ENCODE measurements around the gene DNAH14. TPM values are rescaled to one million over a fixed set of nuclear protein-coding genes. Genes with fewer than 3 reads are reported as not detected.
A peak's percentile ranks its signal among the peaks of the same experiment; 100 is the strongest.

Gene DNAH14
- total and polyA plus RNA-seq, 10 of the 15 experiments (the other 5 are each of a cell fraction or from before 2014, with no cell fraction given) = 2.0 to 7.9 (median 4.8) TPM

GRCh38 chr1:224901087-224901810, 28.2 kb upstream of the DNAH14 start:
- no peak overlapping the region for H3K4me2 ChIP-seq (ENCODE audit: control insufficient read depth, insufficient read depth)
- H3K4me3 ChIP-seq = no peak overlapping the region
- DNase-seq (ENCODE audit: low read depth, low spot score) (no peak), FAIRE-seq (no peak), ATAC-seq (peak; percentile 33; the same call in 1 of the 3 replicates)
- H4K20me1 ChIP-seq (ENCODE audit: control insufficient read depth, insufficient read depth) = no peaks in the 10 kb centered on the region
- no peaks in the 10 kb centered on the region for H3K36me3 ChIP-seq (ENCODE audit: control insufficient read depth in 2 of 2, insufficient read depth in 2 of 2, low read length in 1 of 2)
- H3K27me3 ChIP-seq (replicated peaks in 1 of 2; ENCODE audit: control insufficient read depth in 2 of 2, insufficient read depth in 2 of 2, low read length in 1 of 2) = no peaks in the 10 kb centered on the region; a peak in 1 of 4 replicates
- ChIA-PET POLR2A (no interaction called here), CTCF (interaction anchor here (1.5 to 2.4 kb wide), 2 partner anchors 22 to 385 kb away, joined by 4 to 12 read pairs; no protein-coding TSS in a partner anchor), RAD21 (ENCODE audit: unreplicated experiment) (interaction anchor here (0.8 to 1.6 kb wide), 2 partner anchors 21 to 49 kb away, joined by 4 read pairs; no protein-coding TSS in a partner anchor), SMC1A (ENCODE audit: uncharacterized antibody, unreplicated experiment) (interaction anchor here (1.5 to 2.8 kb wide), 3 partner anchors 19 to 21 kb away, joined by 5 to 11 read pairs (median 6); no protein-coding TSS in a partner anchor)
- intact Hi-C loops (cut with micrococcal nuclease; ENCODE audit: unreplicated experiment) = no loop called here
- H3K79me2 ChIP-seq (ENCODE audit: control insufficient read depth, insufficient read depth, low read length) = no peaks in the 10 kb centered on the region
- no peak overlapping the region for H2AFZ ChIP-seq (ENCODE audit: control insufficient read depth, low read depth, low read length)
- TF ChIP-seq TAF1 (IDR thresholded peaks at IDR 0.05; ENCODE audit: borderline replicate concordance, low read depth, low read length) (no peak), REST (IDR thresholded peaks at IDR 0.05; ENCODE audit: low read depth, low read length) (no peak), FOXK2 (IDR thresholded peaks at IDR 0.05) (no peak), MXI1 (IDR thresholded peaks at IDR 0.05; ENCODE audit: low read depth, low read length) (no peak), ZNF217 (IDR thresholded peaks at IDR 0.05) (no peak), ETV6 (conservative IDR thresholded peaks at IDR 0.05 in 1 of 2, IDR thresholded peaks at IDR 0.05 in 1 of 2; ENCODE audit: borderline replicate concordance in 1 of 2, low read depth in 1 of 2) (no peak)
- H3K4me1 ChIP-seq (ENCODE audit: control insufficient read depth, insufficient read depth, low read length) = no peaks in the 10 kb centered on the region
- no peak overlapping the region for H3K27ac ChIP-seq (ENCODE audit: control insufficient read depth, insufficient read depth)
- in situ Hi-C loops (cut with MboI) = no loop called here
- no TSS peak for BruUV-seq (replicated peaks)
- H3K9me3 ChIP-seq (replicated peaks; ENCODE audit: control insufficient read depth, insufficient read depth, low read length) = no peaks in the 10 kb centered on the region; the same call in 2 of the 3 replicates
- H3K9ac ChIP-seq (ENCODE audit: control insufficient read depth, insufficient read depth, low read length) = no peak overlapping the region
- WGBS (ENCODE audit: insufficient coverage, insufficient replicate concordance, low lambda C conversion rate, missing lambda C conversion rate) = 20% methylated on average over 5 of the region's 5 CpGs

All from GM12878 (cell line).